Brain microvascular endothelial cell (primary cell): ENCODE results near the gene SYCE3.

Source experiments
- DNase-seq: peaks from one replicate; pipeline ENCODE4 v3.0.0-alpha.2; 2020
- H3K27ac ChIP-seq: fragments of 250-450 bp; sonication (Bioruptor Pico); 2 replicates; pipeline ENCODE4 v1.5.1; 2020; ENCODE audit warnings: mild to moderate bottlenecking, moderate library complexity
- H3K27me3 ChIP-seq: fragments of 250-450 bp; sonication (Bioruptor Pico); replicated peaks from 2 replicates; pipeline ENCODE4 v1.5.1; 2020; ENCODE audit warnings: mild to moderate bottlenecking
- H3K36me3 ChIP-seq: fragments of 250-450 bp; sonication (Bioruptor Pico); replicated peaks from 2 replicates; pipeline ENCODE4 v1.5.1; 2020; ENCODE audit warnings: mild to moderate bottlenecking
- H3K4me3 ChIP-seq: 2 replicates; pipeline ENCODE4 v1.5.1; 2011; ENCODE audit warnings: low read depth, mild to moderate bottlenecking, control low read depth, low read length, moderate library complexity
- in situ Hi-C: cut with HindIII; loops from 2 replicates; pipeline ENCODE4 v1.10.0; 2017; ENCODE audit warnings: low sequenced_read_pairs, low pct_ligation_motif_present
- TF ChIP-seq, protein P1 (sequence below): IDR thresholded peaks from 2 replicates; pipeline ENCODE4 v1.5.1; 2011; ENCODE audit warnings: low read depth, mild to moderate bottlenecking, moderate library complexity, low read length, control low read depth, inconsistent platforms; ENCODE audit errors: missing control alignments

SYCE3 gene

DNA sequence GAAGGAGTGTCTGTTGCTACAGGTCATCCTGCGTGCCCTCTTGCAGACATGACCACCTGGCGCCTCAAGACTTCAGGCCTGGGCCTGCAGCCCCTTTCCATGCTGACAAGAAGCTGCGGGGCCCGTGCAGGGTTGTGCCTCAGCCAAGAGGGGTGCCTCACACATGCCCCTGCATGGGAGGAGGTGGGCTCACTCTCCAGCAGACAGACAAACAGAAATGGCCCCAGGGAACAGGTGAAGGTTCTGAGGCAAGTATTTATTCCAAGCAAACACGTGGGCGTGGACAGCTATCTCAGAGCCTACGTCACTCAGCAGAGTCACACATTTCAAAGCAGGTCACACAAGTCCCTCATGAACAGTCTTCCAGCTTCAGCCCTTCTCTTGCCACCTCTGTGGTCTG is 5.9 kb upstream of the SYCE3 start:
- in situ Hi-C loops, result no loop called here
- TF ChIP-seq, protein P1, sequence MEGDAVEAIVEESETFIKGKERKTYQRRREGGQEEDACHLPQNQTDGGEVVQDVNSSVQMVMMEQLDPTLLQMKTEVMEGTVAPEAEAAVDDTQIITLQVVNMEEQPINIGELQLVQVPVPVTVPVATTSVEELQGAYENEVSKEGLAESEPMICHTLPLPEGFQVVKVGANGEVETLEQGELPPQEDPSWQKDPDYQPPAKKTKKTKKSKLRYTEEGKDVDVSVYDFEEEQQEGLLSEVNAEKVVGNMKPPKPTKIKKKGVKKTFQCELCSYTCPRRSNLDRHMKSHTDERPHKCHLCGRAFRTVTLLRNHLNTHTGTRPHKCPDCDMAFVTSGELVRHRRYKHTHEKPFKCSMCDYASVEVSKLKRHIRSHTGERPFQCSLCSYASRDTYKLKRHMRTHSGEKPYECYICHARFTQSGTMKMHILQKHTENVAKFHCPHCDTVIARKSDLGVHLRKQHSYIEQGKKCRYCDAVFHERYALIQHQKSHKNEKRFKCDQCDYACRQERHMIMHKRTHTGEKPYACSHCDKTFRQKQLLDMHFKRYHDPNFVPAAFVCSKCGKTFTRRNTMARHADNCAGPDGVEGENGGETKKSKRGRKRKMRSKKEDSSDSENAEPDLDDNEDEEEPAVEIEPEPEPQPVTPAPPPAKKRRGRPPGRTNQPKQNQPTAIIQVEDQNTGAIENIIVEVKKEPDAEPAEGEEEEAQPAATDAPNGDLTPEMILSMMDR, result no peak
- DNase-seq, result no peak

DNA sequence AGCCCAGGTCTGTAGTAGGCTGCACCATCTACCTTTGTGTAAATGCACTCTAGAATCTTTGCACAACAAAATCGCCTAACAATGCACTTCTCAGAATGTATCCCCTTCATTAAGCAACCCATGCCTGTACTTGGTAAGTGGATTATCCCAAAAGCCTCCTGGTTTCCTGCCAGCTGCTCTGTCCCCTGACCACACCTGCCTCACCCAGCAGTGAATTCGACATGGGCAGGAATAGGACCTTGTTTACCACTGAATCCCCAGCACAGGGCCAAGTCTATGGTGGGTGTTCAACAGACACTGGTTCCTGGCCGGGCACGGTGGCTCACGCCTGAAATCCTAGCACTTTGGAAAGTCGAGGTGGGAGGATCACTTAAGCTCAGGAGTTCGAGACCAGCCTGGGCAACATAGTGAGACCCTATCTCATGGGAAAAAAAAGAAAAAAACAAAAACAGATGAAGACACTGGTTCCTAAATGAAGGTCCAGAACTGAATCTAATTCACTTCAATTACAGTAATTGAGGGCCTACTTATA is 5.1 kb upstream of the SYCE3 start:
- Histone ChIP-seq H3K36me3 (no peaks in the 10 kb centered on the region), H3K27ac (no peak overlapping the region), H3K27me3 (no peaks in the 10 kb centered on the region), H3K4me3 (no peak overlapping the region)
- TF ChIP-seq, protein P1, result no peak
- DNase-seq, result no peak
- in situ Hi-C loops, result no loop called here

More for the DNA sequence above, 5.9 kb upstream of the SYCE3 start:
- Histone ChIP-seq H3K36me3 (no peaks in the 10 kb centered on the region), H3K4me3 (no peak overlapping the region), H3K27ac (no peak overlapping the region), H3K27me3 (no peaks in the 10 kb centered on the region)

DNA sequence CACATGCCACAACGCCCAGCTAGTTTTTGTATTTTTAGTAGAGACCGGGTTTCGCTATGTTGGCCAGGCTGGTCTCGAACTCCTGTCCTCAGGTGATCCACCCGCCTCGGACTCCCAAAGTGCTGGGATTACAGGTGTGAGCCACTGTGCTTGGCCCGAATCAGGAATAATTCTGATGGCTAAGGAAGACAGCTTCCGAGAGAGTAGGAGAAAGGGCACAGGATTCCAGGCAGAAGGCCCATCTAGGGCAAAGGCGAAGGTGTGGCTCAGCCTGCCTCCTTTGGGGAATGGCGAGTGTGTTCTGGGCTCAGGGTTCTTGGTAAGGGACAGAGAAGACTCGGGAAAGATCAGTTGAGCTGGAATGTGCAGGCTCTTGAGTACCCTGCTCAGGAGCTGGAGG is 1.6 kb upstream of the SYCE3 start:
- Histone ChIP-seq H3K36me3 (no peaks in the 10 kb centered on the region), H3K4me3 (no peak overlapping the region), H3K27ac (no peak overlapping the region), H3K27me3 (no peaks in the 10 kb centered on the region)
- TF ChIP-seq, protein P1, result no peak
- in situ Hi-C loops, result no loop called here
- DNase-seq, result no peak

DNA sequence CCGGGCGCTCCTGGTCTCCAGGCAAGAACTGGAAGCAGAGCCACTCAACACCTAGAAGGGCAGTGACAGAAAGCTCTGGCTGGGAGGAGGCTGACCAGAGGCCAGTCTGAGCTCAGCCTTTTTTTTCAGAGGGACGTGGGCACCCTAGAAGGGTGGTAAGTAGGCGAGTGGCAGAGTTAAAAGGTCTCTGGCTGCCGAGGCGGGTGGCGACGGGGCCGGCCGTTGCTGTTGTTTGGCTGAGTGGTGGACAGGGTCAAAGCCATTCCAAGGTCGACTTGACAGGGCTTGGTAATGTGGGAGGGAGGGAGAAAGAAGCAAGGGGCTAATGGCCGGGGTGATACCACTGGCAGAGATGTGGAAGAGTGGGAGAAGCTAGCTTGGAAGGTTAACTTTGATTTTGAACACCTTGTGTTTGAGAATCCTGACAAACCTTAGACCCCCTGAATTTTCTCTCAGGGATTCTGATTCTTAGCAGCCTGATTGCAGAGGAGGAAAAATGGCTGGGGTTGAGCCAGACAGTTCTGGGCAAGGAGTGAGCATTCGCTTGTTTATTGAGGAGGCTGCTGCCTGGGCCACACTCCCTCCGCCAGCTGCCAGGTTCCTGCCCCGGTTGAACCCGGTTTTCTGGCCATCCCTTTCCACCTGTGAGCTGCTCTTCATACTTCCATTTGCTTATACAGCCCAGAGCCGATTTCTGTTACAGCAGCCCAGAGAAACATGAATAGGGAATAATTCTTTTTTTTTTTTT is 868 bp upstream of the SYCE3 start:
- H3K27me3 ChIP-seq, result no peaks in the 10 kb centered on the region
- TF ChIP-seq, protein P1, result no peak
- H3K36me3 ChIP-seq, result no peaks in the 10 kb centered on the region
- no peak for DNase-seq
- no peak overlapping the region for H3K27ac ChIP-seq
- H3K4me3 ChIP-seq, result peak overlapping the region; percentile 58
- in situ Hi-C loops, result no loop called here

DNA sequence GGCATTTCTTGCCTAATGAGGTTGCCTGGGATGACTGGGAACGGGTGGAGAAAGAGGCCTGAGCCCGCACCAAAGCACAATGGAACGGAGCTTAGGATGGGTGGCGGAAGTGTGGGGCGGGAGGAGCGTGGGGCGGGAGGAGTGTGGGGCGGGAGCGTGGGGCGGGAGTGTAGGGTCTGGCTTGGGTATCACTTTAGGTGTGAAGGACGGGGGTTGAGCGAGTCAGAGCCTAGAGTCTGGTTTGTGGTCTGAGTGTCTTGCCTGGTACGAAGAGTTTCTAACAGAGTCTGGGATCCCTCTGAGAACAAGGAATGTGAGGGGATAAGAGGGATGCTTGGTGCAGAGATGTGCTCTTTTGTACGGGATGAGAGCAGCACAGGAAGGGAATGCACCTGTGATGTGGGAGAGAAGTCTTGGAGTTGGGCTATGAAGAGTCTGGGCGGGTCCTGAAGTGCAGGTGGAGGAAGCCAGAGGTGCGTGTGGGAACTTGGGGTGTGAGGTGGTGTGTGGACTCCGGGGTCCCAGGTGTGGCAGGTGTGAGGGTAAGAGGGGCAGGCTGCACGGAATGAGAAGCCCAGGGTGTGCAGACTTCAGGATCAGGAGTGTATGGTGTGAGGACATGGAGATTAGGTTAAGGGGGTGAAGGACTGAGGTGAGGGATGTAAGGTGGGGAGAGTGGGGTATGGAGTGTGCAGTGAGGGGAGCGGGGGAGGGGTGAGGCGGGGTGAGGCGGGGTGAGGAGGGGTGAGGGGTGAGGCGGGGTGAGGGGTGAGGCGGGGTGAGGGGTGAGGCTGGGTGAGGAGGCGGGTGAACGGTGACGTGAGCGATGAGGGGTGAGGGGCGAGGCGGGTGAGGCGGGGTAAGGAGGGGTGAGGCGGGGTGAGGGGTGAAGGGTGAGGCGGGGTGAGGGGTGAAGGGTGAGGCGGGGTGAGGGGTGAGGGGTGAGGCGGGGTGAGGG is 1.0 kb downstream of the SYCE3 start:
- in situ Hi-C loops, result no loop called here
- no peaks in the 10 kb centered on the region for H3K36me3 ChIP-seq
- DNase-seq, result no peak

More for the DNA sequence above, 1.0 kb downstream of the SYCE3 start:
- H3K4me3 ChIP-seq, result no peak overlapping the region
- H3K27ac ChIP-seq, result no peak overlapping the region
- TF ChIP-seq, protein P1, result no peak
- no peaks in the 10 kb centered on the region for H3K27me3 ChIP-seq
